ENCODE data around the gene PLPP3. TPM values are rescaled to one million over a fixed set of nuclear protein-coding genes. Genes with fewer than 3 reads are reported as not detected.
A peak's percentile ranks its signal among the peaks of the same experiment; 100 is the strongest.

Gene PLPP3
- total RNA-seq, 2 donors from 2014 or later, result 40.4 to 107 TPM

GRCh38 chr1:56531624-56532349 is 47.6 kb downstream of the PLPP3 start:
- Histone ChIP-seq H3K27ac (no peak overlapping the region), H3K4me3 (no peak overlapping the region), H3K27me3 (replicated peaks; ENCODE audit: insufficient read depth) (no peaks in the 10 kb centered on the region), H3K4me1 (replicated peaks) (no peaks in the 10 kb centered on the region), H3K9me3 (no peaks in the 10 kb centered on the region), H3K36me3 (no peaks in the 10 kb centered on the region)
- intact Hi-C loops (cut with DNase I), result no loop called here
- no peak for TF ChIP-seq CTCF (IDR thresholded peaks at IDR 0.05)
- TF ChIP-seq POLR2AphosphoS5 (IDR thresholded peaks at IDR 0.05), result no peak
- TF ChIP-seq POLR2A (IDR thresholded peaks at IDR 0.05), result no peak
- 60% methylated on average over 6 of the region's 6 CpGs for WGBS
- no peak for DNase-seq (ENCODE audit: low spot score)

- Histone ChIP-seq H3K36me3 (no peaks in the 10 kb centered on the region), H3K9me3 (no peaks in the 10 kb centered on the region), H3K27ac (no peak overlapping the region), H3K27me3 (replicated peaks; ENCODE audit: insufficient read depth) (no peaks in the 10 kb centered on the region), H3K4me1 (replicated peaks) (no peaks in the 10 kb centered on the region), H3K4me3 (no peak overlapping the region)
- intact Hi-C loops (cut with DNase I), result no loop called here
- TF ChIP-seq CTCF (IDR thresholded peaks at IDR 0.05) (no peak), POLR2A (IDR thresholded peaks at IDR 0.05) (no peak), POLR2AphosphoS5 (IDR thresholded peaks at IDR 0.05) (no peak)
- no peak for DNase-seq (ENCODE audit: low spot score)
Observed at GRCh38 chr1:56529801-56530200, 49.6 kb downstream of the PLPP3 start.

- Histone ChIP-seq H3K4me1 (replicated peaks) (no peaks in the 10 kb centered on the region), H3K36me3 (no peaks in the 10 kb centered on the region), H3K27ac (no peak overlapping the region), H3K27me3 (replicated peaks; ENCODE audit: insufficient read depth) (no peaks in the 10 kb centered on the region), H3K9me3 (no peaks in the 10 kb centered on the region), H3K4me3 (no peak overlapping the region)
- intact Hi-C loops (cut with DNase I), result no loop called here
- no peak for DNase-seq (ENCODE audit: low spot score)
- WGBS, result 21% methylated on average over 8 of the region's 8 CpGs
- TF ChIP-seq POLR2AphosphoS5 (IDR thresholded peaks at IDR 0.05), result no peak
- TF ChIP-seq POLR2A (IDR thresholded peaks at IDR 0.05), result no peak
- TF ChIP-seq CTCF (IDR thresholded peaks at IDR 0.05), result no peak
Observed at GRCh38 chr1:56527548-56528302, 51.6 kb downstream of the PLPP3 start.

GRCh38 chr1:56526571-56527174 is 52.7 kb downstream of the PLPP3 start:
- intact Hi-C loops (cut with DNase I), result no loop called here
- Histone ChIP-seq H3K4me1 (replicated peaks) (no peaks in the 10 kb centered on the region), H3K4me3 (no peak overlapping the region), H3K27ac (peak overlapping the region in 1 of 2 donors; percentile 8), H3K36me3 (no peaks in the 10 kb centered on the region), H3K9me3 (no peaks in the 10 kb centered on the region), H3K27me3 (replicated peaks; ENCODE audit: insufficient read depth) (no peaks in the 10 kb centered on the region)
- 19% methylated on average over 5 of the region's 5 CpGs for WGBS
- DNase-seq (ENCODE audit: low spot score), result no peak
- no peak for TF ChIP-seq CTCF (IDR thresholded peaks at IDR 0.05)
- TF ChIP-seq POLR2AphosphoS5 (IDR thresholded peaks at IDR 0.05), result no peak
- no peak for TF ChIP-seq POLR2A (IDR thresholded peaks at IDR 0.05)

Data from prostate gland (tissue), 2 donors.